Cardiac fibroblast (primary cell): ENCODE measurements around the gene ZDHHC18.

Source experiments
- DNase-seq, 2 donors: peaks; one replicate each; pipeline versions ENCODE4 v3.0.0 to v3.0.0-alpha.2; 2010; ENCODE audit warnings: low read depth in 2 of 2
- H3K4me3 ChIP-seq, 2 donors: replicated peaks in 1 of 2; 1 replicate in 1 of 2; 2 replicates in 1 of 2; pipeline ENCODE4 v1.5.1; 2011; ENCODE audit warnings: low read depth in 2 of 2, low read length in 2 of 2, mild to moderate bottlenecking in 2 of 2, moderate library complexity in 1 of 2
- CTCF ChIP-seq: IDR thresholded peaks from one replicate; pipeline ENCODE4 v1.5.1; 2011; ENCODE audit warnings: low read depth, mild to moderate bottlenecking, low read length, inconsistent platforms

The ZDHHC18 gene

DNA sequence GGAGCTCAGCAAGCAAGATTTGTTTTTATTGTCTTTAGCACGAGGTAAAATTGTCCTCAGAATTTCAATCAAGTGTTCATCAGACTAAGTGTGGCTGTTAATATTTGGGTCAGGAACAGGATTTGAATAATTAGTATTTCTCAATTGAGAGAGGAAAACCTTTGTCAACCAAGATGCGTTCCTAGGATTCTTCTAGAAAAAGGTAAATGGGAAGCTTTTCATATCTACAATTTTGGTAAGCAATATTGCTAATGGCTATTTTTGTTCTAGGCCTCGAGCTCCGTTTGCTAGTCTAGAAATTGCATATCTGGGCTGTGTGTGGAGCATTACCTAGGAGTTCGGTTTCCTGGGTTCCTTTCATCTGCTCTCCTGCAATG, 42.9 kb upstream of the ZDHHC18 start:
- no peak overlapping the region for H3K4me3 ChIP-seq
- no peak for DNase-seq
- no peak for TF ChIP-seq CTCF

DNA sequence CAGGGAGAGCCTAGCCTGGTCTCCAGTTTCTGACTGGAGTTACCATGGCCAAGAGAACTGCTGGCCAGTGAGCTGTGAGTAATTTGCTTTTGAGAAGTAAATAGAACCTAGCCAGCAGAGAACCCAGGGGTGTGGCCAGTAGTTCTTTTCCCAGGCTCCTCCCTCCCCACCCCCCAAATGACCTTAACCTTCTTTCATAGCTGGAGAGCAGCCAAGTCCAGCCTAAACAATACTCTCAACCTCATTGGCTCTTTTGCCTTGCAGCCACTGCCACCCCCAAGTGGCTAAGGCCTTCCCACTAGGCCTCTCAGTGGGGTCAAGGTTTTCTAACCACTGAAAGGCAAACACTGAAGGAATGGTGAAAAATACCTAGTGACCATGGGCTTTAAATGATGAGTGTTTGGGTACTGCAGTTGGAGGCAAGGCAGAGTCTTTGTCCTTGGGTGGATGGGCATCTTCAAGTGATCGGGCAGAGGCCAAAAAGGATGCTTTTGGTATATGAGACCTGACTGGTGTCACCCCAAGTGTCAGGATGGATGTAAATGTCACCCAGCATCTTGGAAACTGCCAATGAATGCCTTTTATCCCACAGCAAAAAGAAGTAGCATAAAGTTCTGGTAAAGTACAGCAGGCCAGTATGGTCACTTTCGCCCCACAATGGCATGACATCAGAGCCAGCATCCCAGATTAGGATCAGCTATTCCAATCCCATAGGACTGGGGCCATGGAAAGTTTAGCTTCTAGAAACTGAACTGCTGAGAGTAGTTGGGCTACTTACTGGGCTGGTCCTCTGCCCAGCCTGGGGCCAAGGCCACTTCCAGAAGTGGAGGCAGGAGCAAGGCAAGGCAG, 42.2 kb upstream of the ZDHHC18 start:
- DNase-seq = peak; percentile 85 to 95
- H3K4me3 ChIP-seq = no peak overlapping the region
- no peak for TF ChIP-seq CTCF

DNA sequence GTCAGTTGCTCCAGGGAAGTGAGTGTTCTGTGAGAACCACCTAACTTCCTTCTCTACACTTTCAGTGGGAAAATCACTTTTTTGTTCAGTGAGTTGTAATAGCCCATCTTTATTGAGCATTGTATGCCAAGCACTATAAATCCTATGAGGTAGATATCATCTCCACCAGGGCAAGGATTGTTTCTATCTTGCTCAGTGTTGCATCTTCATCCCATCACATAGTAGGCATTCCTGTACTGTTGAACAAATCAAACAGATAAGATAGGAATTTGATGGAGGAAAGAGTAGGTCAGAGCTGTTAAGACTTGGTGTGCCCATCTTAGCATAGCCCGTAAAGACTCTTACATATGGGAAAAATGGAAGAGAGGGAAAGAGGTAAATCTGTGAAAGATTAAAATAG, 41.6 kb upstream of the ZDHHC18 start:
- no peak for DNase-seq
- no peak overlapping the region for H3K4me3 ChIP-seq
- TF ChIP-seq CTCF = no peak

- TF ChIP-seq CTCF = no peak
- peak overlapping the region in 1 of 2 donors; percentile 7 for H3K4me3 ChIP-seq
- DNase-seq = peak; percentile 38
These were observed 40.7 kb upstream of the ZDHHC18 start for GRCh38 chr1:26785611-26786436.

- peak; percentile 83 to 91 for DNase-seq
- TF ChIP-seq CTCF = no peak
- H3K4me3 ChIP-seq = peak overlapping the region; percentile 68 to 70
These were observed 39.8 kb upstream of the ZDHHC18 start for GRCh38 chr1:26786437-26787380.

- DNase-seq = peak in 1 of 2 donors; percentile 77
- no peak for TF ChIP-seq CTCF
- peak overlapping the region; percentile 68 to 70 for H3K4me3 ChIP-seq
These were observed 39.1 kb upstream of the ZDHHC18 start for GRCh38 chr1:26787381-26787705.
